CD8-positive, alpha-beta memory T cell (primary cell): Measurements from ENCODE around the gene OCA2. TPM values are rescaled to one million over a fixed set of nuclear protein-coding genes. Genes with fewer than 3 reads are reported as not detected.

Experiments used
- CTCF ChIA-PET: fragments of 350-600 bp; sonication (Branson Sonifier 250); formaldehyde crosslinking; loops from one replicate; lab custom pipeline; 2021; ENCODE audit warnings: antibody characterized with exemption; lab: Charles Lee
- POLR2A ChIA-PET: fragments of 350-600 bp; sonication (Branson Sonifier 250); formaldehyde crosslinking; loops from one replicate; lab custom pipeline; 2021; ENCODE audit warnings: antibody characterized with exemption; lab: Charles Lee
- DNase-seq, 5 donors: peaks; one replicate each; pipeline versions ENCODE4 v3.0.0 to v3.0.0-alpha.2; 2020 to 2022; ENCODE audit warnings: mixed read lengths in 1 of 5
- H3K27ac ChIP-seq: one replicate; pipeline ENCODE4 v1.7.0; 2013; ENCODE audit warnings: low read depth, mild to moderate bottlenecking, low read length, moderate library complexity
- H3K27me3 ChIP-seq: 2 replicates; pipeline ENCODE4 v1.7.0; 2013; ENCODE audit warnings: low read length, mild to moderate bottlenecking; ENCODE audit not compliant: insufficient read depth, poor library complexity, severe bottlenecking
- H3K36me3 ChIP-seq: 2 replicates; pipeline ENCODE4 v1.7.0; 2013; ENCODE audit warnings: mild to moderate bottlenecking, low read length, moderate library complexity; ENCODE audit not compliant: insufficient read depth
- H3K4me1 ChIP-seq: 2 replicates; pipeline ENCODE4 v1.7.0; 2013; ENCODE audit warnings: mild to moderate bottlenecking, low read length, moderate library complexity; ENCODE audit not compliant: insufficient read depth
- H3K4me3 ChIP-seq: 2 replicates; pipeline ENCODE4 v1.7.0; 2013; ENCODE audit warnings: mild to moderate bottlenecking, low read length
- H3K9me3 ChIP-seq: 2 replicates; pipeline ENCODE4 v1.7.0; 2013; ENCODE audit warnings: mild to moderate bottlenecking, low read length
- H3K27ac Mint-ChIP-seq, 8 donors: one replicate each; pipeline ENCODE4 v1.8.0; 2020 to 2021; ENCODE audit warnings: mixed read lengths in 8 of 8, mild to moderate bottlenecking in 6 of 8, inconsistent platforms in 3 of 8, moderate library complexity in 3 of 8
- H3K27me3 Mint-ChIP-seq, 2 donors: one replicate each; pipeline ENCODE4 v1.8.0; 2020 to 2021; ENCODE audit warnings: mixed read lengths in 2 of 2, mild to moderate bottlenecking in 1 of 2, moderate library complexity in 1 of 2
- H3K36me3 Mint-ChIP-seq, 3 donors: one replicate each; pipeline ENCODE4 v1.8.0; 2020 to 2021; ENCODE audit warnings: mixed read lengths in 3 of 3, inconsistent platforms in 1 of 3, mild to moderate bottlenecking in 1 of 3
- H3K4me1 Mint-ChIP-seq, 3 donors: one replicate each; pipeline ENCODE4 v1.8.0; 2020 to 2021; ENCODE audit warnings: mixed read lengths in 3 of 3, inconsistent platforms in 1 of 3, mild to moderate bottlenecking in 1 of 3
- H3K4me3 Mint-ChIP-seq, 7 donors: one replicate each; pipeline ENCODE4 v1.8.0; 2020 to 2021; ENCODE audit warnings: mixed read lengths in 7 of 7, mild to moderate bottlenecking in 6 of 7, moderate library complexity in 4 of 7, inconsistent platforms in 2 of 7
- H3K9me3 Mint-ChIP-seq, 5 donors: one replicate each; pipeline ENCODE4 v1.8.0; 2020 to 2022; ENCODE audit warnings: mixed read lengths in 5 of 5, mild to moderate bottlenecking in 3 of 5, moderate library complexity in 2 of 5, inconsistent platforms in 1 of 5
- polyA plus RNA-seq: library from polyadenylated mRNA; unstranded; fragments of 300-500 nt; fragmentation: Illumina TruSeq; gene quantifications from one replicate; pipeline ENCODE4 v1.2.3, GENCODE V29; 2021
- total RNA-seq, 2 experiments: library from RNA; stranded (reverse); gene quantifications; one replicate each; pipeline ENCODE4 v1.2.3, GENCODE V29; 2021

Gene OCA2
- total and polyA plus RNA-seq, 3 experiments from 2014 or later = not detected

GRCh38 chr15:27804569-27805260 is 294.4 kb downstream of the OCA2 start:
- peaks cover 0 to 3% of the 10 kb centered on the region in 2 donors for H3K27me3 Mint-ChIP-seq
- POLR2A ChIA-PET = no interaction called here
- H3K4me1 ChIP-seq = no peaks in the 10 kb centered on the region
- H3K4me1 Mint-ChIP-seq = no peaks in the 10 kb centered on the region
- H3K27ac ChIP-seq = no peak overlapping the region
- no peaks in the 10 kb centered on the region for H3K36me3 ChIP-seq
- H3K27ac Mint-ChIP-seq = no peak overlapping the region
- H3K36me3 Mint-ChIP-seq = no peaks in the 10 kb centered on the region
- H3K9me3 ChIP-seq = no peaks in the 10 kb centered on the region
- no peak overlapping the region for H3K4me3 Mint-ChIP-seq
- H3K27me3 ChIP-seq = no peaks in the 10 kb centered on the region
- no peak overlapping the region for H3K4me3 ChIP-seq
- DNase-seq = no peak
- peaks cover 0 to 20% (median 8%) of the 10 kb centered on the region in 5 donors for H3K9me3 Mint-ChIP-seq
- CTCF ChIA-PET = no interaction called here

GRCh38 chr15:27798807-27799206 is 300.3 kb downstream of the OCA2 start:
- H3K36me3 Mint-ChIP-seq = no peaks in the 10 kb centered on the region
- H3K27ac Mint-ChIP-seq = no peak overlapping the region
- H3K36me3 ChIP-seq = no peaks in the 10 kb centered on the region
- no peaks in the 10 kb centered on the region for H3K9me3 ChIP-seq
- peaks cover 0 to 9% (median 8%) of the 10 kb centered on the region in 5 donors for H3K9me3 Mint-ChIP-seq
- no peak overlapping the region for H3K27ac ChIP-seq
- no peak for DNase-seq
- POLR2A ChIA-PET = no interaction called here
- no peaks in the 10 kb centered on the region for H3K4me1 Mint-ChIP-seq
- H3K4me3 Mint-ChIP-seq = no peak overlapping the region
- H3K4me1 ChIP-seq = no peaks in the 10 kb centered on the region
- peaks cover 0 to 1% of the 10 kb centered on the region in 2 donors for H3K27me3 Mint-ChIP-seq
- no peaks in the 10 kb centered on the region for H3K27me3 ChIP-seq
- H3K4me3 ChIP-seq = no peak overlapping the region
- CTCF ChIA-PET = no interaction called here

DNA sequence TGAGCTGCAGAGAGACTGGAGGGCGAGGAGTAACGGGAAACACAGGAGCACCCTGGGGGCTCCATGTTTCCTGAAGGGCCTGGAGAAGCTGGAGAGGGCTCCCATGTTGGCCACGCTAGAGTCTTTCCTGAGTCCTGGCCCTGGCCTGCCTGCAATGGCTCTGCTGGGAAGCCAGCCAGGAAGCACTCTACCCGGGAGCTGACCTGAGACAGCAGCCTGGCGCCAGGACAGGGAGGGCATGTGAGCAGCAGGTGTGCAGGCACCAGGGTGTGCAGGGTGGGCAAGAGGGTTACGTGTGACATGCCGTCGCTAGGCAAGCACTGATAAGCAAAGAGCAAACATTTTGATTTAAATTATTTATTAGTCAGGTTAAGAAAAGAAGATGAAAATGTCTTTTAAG is 301.4 kb downstream of the OCA2 start:
- Mint-ChIP-seq H3K36me3 (no peaks in the 10 kb centered on the region), H3K4me3 (no peak overlapping the region), H3K9me3 (peaks cover 0 to 9% (median 5%) of the 10 kb centered on the region in 5 donors), H3K4me1 (no peaks in the 10 kb centered on the region), H3K27ac (no peak overlapping the region), H3K27me3 (peaks cover 0 to 1% of the 10 kb centered on the region in 2 donors)
- Histone ChIP-seq H3K9me3 (no peaks in the 10 kb centered on the region), H3K4me3 (no peak overlapping the region), H3K27ac (no peak overlapping the region), H3K4me1 (no peaks in the 10 kb centered on the region), H3K36me3 (no peaks in the 10 kb centered on the region), H3K27me3 (no peaks in the 10 kb centered on the region)
- POLR2A ChIA-PET = no interaction called here
- no peak for DNase-seq
- CTCF ChIA-PET = no interaction called here

- Mint-ChIP-seq H3K9me3 (peaks cover 0 to 11% (median 4%) of the 10 kb centered on the region in 5 donors), H3K4me1 (no peaks in the 10 kb centered on the region), H3K4me3 (no peak overlapping the region), H3K27me3 (peaks cover 0 to 1% of the 10 kb centered on the region in 2 donors), H3K36me3 (no peaks in the 10 kb centered on the region), H3K27ac (no peak overlapping the region)
- ChIA-PET CTCF (no interaction called here), POLR2A (no interaction called here)
- Histone ChIP-seq H3K27me3 (no peaks in the 10 kb centered on the region), H3K36me3 (no peaks in the 10 kb centered on the region), H3K9me3 (no peaks in the 10 kb centered on the region), H3K4me1 (no peaks in the 10 kb centered on the region), H3K4me3 (no peak overlapping the region), H3K27ac (no peak overlapping the region)
- no peak for DNase-seq
Observed at GRCh38 chr15:27796405-27797320, 302.5 kb downstream of the OCA2 start.

- H3K36me3 Mint-ChIP-seq = no peaks in the 10 kb centered on the region
- no peak overlapping the region for H3K4me3 Mint-ChIP-seq
- no peak for DNase-seq
- H3K36me3 ChIP-seq = no peaks in the 10 kb centered on the region
- no peak overlapping the region for H3K4me3 ChIP-seq
- H3K9me3 Mint-ChIP-seq = peaks cover 0 to 5% (median 3%) of the 10 kb centered on the region in 5 donors
- peaks cover 0 to 1% of the 10 kb centered on the region in 2 donors for H3K27me3 Mint-ChIP-seq
- no peak overlapping the region for H3K27ac ChIP-seq
- POLR2A ChIA-PET = no interaction called here
- CTCF ChIA-PET = no interaction called here
- H3K4me1 ChIP-seq = no peaks in the 10 kb centered on the region
- no peaks in the 10 kb centered on the region for H3K27me3 ChIP-seq
- no peaks in the 10 kb centered on the region for H3K4me1 Mint-ChIP-seq
- no peak overlapping the region for H3K27ac Mint-ChIP-seq
- H3K9me3 ChIP-seq = no peaks in the 10 kb centered on the region
Observed at GRCh38 chr15:27792756-27793264, 306.3 kb downstream of the OCA2 start.

DNA sequence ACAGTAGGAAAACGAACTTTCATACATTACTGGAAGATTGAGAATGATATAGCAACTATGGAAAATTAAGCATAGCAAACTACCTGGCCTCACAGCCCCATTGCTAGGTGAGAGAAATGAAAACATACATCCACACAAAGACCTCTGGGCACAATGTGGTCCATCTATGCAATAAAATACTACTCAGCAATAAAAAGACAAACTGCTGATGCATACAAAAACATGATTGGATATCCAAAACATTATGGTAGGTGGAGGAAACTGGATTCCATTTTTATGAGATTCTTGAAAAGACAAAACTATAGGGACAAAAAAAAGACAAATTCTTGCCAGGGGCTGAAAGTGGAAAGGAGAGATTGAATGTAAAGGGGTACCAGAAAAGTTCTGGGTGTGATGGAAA is 308.8 kb downstream of the OCA2 start:
- ChIA-PET POLR2A (no interaction called here), CTCF (no interaction called here)
- Mint-ChIP-seq H3K9me3 (peaks cover 0 to 3% (median 2%) of the 10 kb centered on the region in 5 donors), H3K4me1 (no peaks in the 10 kb centered on the region), H3K27me3 (no peaks in the 10 kb centered on the region), H3K27ac (no peak overlapping the region), H3K36me3 (no peaks in the 10 kb centered on the region), H3K4me3 (no peak overlapping the region)
- no peak for DNase-seq
- Histone ChIP-seq H3K4me1 (no peaks in the 10 kb centered on the region), H3K9me3 (no peaks in the 10 kb centered on the region), H3K27ac (no peak overlapping the region), H3K36me3 (no peaks in the 10 kb centered on the region), H3K4me3 (no peak overlapping the region), H3K27me3 (no peaks in the 10 kb centered on the region)

GRCh38 chr15:27787931-27788330 is 311.2 kb downstream of the OCA2 start:
- Mint-ChIP-seq H3K4me1 (no peaks in the 10 kb centered on the region), H3K36me3 (no peaks in the 10 kb centered on the region), H3K27ac (no peak overlapping the region), H3K27me3 (no peaks in the 10 kb centered on the region), H3K9me3 (peaks cover 0 to 3% (median 0%) of the 10 kb centered on the region in 5 donors), H3K4me3 (no peak overlapping the region)
- H3K27me3 ChIP-seq = no peaks in the 10 kb centered on the region
- no peak overlapping the region for H3K27ac ChIP-seq
- POLR2A ChIA-PET = no interaction called here
- no peak for DNase-seq
- no peak overlapping the region for H3K4me3 ChIP-seq
- H3K4me1 ChIP-seq = no peaks in the 10 kb centered on the region
- H3K36me3 ChIP-seq = no peaks in the 10 kb centered on the region
- CTCF ChIA-PET = no interaction called here
- H3K9me3 ChIP-seq = no peaks in the 10 kb centered on the region

- Mint-ChIP-seq H3K9me3 (peaks cover 0 to 4% (median 2%) of the 10 kb centered on the region in 5 donors), H3K27ac (peak overlapping the region in 1 of 8 donors; percentile 80), H3K27me3 (no peaks in the 10 kb centered on the region), H3K4me1 (no peaks in the 10 kb centered on the region), H3K36me3 (no peaks in the 10 kb centered on the region), H3K4me3 (no peak overlapping the region)
- no peak for DNase-seq
- ChIA-PET CTCF (no interaction called here), POLR2A (no interaction called here)
- no peak overlapping the region for H3K27ac ChIP-seq
- H3K9me3 ChIP-seq = no peaks in the 10 kb centered on the region
- no peak overlapping the region for H3K4me3 ChIP-seq
- no peaks in the 10 kb centered on the region for H3K27me3 ChIP-seq
- no peaks in the 10 kb centered on the region for H3K36me3 ChIP-seq
- H3K4me1 ChIP-seq = no peaks in the 10 kb centered on the region
Observed at GRCh38 chr15:27784107-27784506, 315.0 kb downstream of the OCA2 start.
